ENCODE results near the gene STIM1. TPM values are rescaled to one million over a fixed set of nuclear protein-coding genes. Genes with fewer than 3 reads are reported as not detected.

The STIM1 gene
- total RNA-seq, 1 experiment from 2014 or later, result 15.2 TPM

DNA sequence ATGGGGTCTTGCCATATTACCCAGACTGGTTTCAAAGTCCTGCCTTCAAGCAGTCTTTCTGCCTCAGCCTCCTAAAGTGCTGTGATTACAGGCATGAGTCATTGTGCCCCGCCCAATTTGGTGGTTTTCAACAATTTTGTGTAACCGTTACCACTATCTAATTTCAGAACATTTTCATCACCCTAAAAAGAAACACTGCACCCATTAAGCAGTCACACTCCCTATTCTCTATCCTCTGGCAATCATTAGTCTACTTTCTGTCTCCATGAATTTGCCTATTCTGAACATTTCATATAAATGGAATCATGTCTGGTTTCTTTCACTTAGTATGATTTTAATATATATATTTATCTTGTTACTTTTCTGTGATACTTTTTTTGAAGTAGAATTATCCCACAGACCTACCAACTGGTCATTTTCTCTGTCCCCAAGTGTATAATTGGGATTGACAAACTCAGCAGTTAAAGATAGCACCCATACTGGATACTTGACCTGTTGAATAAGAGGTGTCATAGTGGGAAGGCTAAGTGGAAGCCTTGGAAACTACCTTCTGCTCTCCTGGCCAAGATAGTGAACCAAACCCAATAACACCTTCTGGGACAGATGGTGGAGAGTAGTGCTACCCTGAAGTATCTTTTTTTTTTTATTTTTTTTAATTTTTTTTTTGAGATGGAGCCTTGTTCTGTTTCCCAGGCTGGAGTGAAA is 64.8 kb downstream of the STIM1 start:
- Histone ChIP-seq H2AFZ (ENCODE audit: low read length) (no peak overlapping the region), H3K18ac (ENCODE audit: insufficient read length, low read depth, low read length) (no peak overlapping the region), H4K8ac (replicated peaks; ENCODE audit: insufficient read length, low read depth, low read length) (no peak overlapping the region), H3K79me2 (ENCODE audit: insufficient read depth, low read length) (no peaks in the 10 kb centered on the region), H4K5ac (ENCODE audit: insufficient read length, low read depth, low read length) (no peak overlapping the region), H3K9me3 (ENCODE audit: control insufficient read depth, low read depth, low read length) (no peaks in the 10 kb centered on the region), H2BK20ac (ENCODE audit: low read depth, low read length, poor library complexity, severe bottlenecking) (no peak overlapping the region), H2AK5ac (ENCODE audit: insufficient read length, low read length) (no peak overlapping the region), H3K14ac (ENCODE audit: insufficient read depth, low read length) (no peak overlapping the region), H3K27me3 (ENCODE audit: insufficient read depth, low read length) (no peaks in the 10 kb centered on the region), H3T11ph (ENCODE audit: low read length) (no peak overlapping the region), H3K79me1 (ENCODE audit: insufficient read depth, low read depth, low read length, poor library complexity, severe bottlenecking) (no peaks in the 10 kb centered on the region), H4K91ac (ENCODE audit: insufficient read length, low read depth, low read length) (no peak overlapping the region), H3K4me1 (ENCODE audit: insufficient read depth, low read length) (no peaks in the 10 kb centered on the region), H2BK12ac (ENCODE audit: insufficient read length, low read depth, low read length) (no peak overlapping the region), H2BK120ac (ENCODE audit: low read depth, low read length, poor library complexity, severe bottlenecking) (no peak overlapping the region), H3K4ac (ENCODE audit: low read depth, low read length) (no peak overlapping the region), H4K20me1 (ENCODE audit: control insufficient read depth, insufficient read depth, insufficient read length) (no peaks in the 10 kb centered on the region), H3K23me2 (ENCODE audit: insufficient read length, low read depth, low read length, poor library complexity, severe bottlenecking) (no peaks in the 10 kb centered on the region), H2BK15ac (ENCODE audit: low read depth, low read length) (no peak overlapping the region), H3K27ac (ENCODE audit: insufficient read length, low read depth, low read length) (no peak overlapping the region), H2BK5ac (ENCODE audit: insufficient read length, low read length) (no peak overlapping the region), H3K56ac (ENCODE audit: insufficient read length, low read depth, low read length) (no peak overlapping the region), H3K23ac (ENCODE audit: insufficient read length, low read depth, low read length) (no peak overlapping the region), H3K9ac (ENCODE audit: extremely low read depth, insufficient read length, low read length) (no peak overlapping the region), H3K4me2 (ENCODE audit: insufficient read depth, insufficient read length, low read length) (no peak overlapping the region)
- Mint-ChIP-seq H3K4me1 (no peaks in the 10 kb centered on the region), H3K27ac (no peak overlapping the region), H3K9me3 (peaks cover 3 to 11% of the 10 kb centered on the region in 2 experiments; a peak in 4 of 5 replicates), H3K4me3 (no peak overlapping the region), H3K36me3 (ENCODE audit: insufficient read depth in 1 of 3, low read depth in 3 of 3) (peaks cover 0 to 4% (median 2%) of the 10 kb centered on the region in 3 experiments; a peak in 2 of 7 replicates), H3K27me3 (ENCODE audit: low read depth) (no peaks in the 10 kb centered on the region)
- DNase-seq, result no peak
- WGBS (ENCODE audit: extremely low coverage, insufficient read length, low lambda C conversion rate), result no CpG with 5 or more reads among the region's 2 CpGs
- TF ChIP-seq, protein P1, sequence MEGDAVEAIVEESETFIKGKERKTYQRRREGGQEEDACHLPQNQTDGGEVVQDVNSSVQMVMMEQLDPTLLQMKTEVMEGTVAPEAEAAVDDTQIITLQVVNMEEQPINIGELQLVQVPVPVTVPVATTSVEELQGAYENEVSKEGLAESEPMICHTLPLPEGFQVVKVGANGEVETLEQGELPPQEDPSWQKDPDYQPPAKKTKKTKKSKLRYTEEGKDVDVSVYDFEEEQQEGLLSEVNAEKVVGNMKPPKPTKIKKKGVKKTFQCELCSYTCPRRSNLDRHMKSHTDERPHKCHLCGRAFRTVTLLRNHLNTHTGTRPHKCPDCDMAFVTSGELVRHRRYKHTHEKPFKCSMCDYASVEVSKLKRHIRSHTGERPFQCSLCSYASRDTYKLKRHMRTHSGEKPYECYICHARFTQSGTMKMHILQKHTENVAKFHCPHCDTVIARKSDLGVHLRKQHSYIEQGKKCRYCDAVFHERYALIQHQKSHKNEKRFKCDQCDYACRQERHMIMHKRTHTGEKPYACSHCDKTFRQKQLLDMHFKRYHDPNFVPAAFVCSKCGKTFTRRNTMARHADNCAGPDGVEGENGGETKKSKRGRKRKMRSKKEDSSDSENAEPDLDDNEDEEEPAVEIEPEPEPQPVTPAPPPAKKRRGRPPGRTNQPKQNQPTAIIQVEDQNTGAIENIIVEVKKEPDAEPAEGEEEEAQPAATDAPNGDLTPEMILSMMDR (conservative IDR thresholded peaks at IDR 0.05), result no peak

Data from H9 (cell line).